ENCODE data around the gene ROPN1B.
"Not testable (repeated sequence)": the region's sequence is repeated elsewhere in the genome, so short reads cannot be mapped to it uniquely, and the experiment has no call there.

ROPN1B gene

DNA sequence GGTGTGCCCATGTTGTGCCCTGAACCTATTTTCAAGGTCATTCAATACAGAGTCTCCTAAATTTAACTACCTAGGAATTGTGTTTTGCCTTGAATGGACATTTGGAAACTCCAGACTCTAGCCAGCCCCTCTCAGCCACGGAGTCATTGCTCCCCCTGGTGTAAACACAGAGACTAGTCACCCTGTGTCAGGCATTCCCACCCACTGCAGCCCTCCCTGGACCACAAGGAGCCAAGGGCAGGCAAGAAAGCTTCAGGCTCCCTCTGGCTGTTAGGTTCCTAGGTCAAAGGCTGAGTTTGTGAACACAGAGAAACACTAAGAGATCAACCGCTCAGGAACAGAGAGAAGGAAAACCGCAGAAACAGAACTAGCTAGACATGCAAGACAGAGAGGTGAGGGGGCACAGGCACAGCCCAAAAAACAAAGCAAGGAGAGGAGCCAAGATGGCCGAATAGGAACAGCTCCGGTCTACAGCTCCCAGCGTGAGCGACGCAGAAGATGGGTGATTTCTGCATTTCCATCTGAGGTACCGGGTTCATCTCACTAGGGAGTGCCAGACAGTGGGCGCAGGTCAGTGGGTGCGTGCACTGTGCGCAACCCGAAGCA lies 32.7 kb upstream of the ROPN1B start:
- not testable (repeated sequence) for H3K4me1 ChIP-seq, H3K9ac ChIP-seq, H3K27me3 ChIP-seq, H4K20me1 ChIP-seq, H3K4me2 ChIP-seq, H3K4me3 ChIP-seq, H3K36me3 ChIP-seq, H3K27ac ChIP-seq, H3K9me3 ChIP-seq

- H4K20me1 ChIP-seq, H3K4me3 ChIP-seq, H3K36me3 ChIP-seq, H3K27me3 ChIP-seq, H3K9me3 ChIP-seq, H3K27ac ChIP-seq, H3K9ac ChIP-seq, H3K4me2 ChIP-seq, H3K4me1 ChIP-seq: not testable (repeated sequence)
Observed at GRCh38 chr3:125936891-125937290, 32.1 kb upstream of the ROPN1B start.

GRCh38 chr3:125947806-125948205 lies 21.2 kb upstream of the ROPN1B start:
- H4K20me1 ChIP-seq, H3K27me3 ChIP-seq, H3K9me3 ChIP-seq, H3K27ac ChIP-seq, H3K36me3 ChIP-seq, H3K4me2 ChIP-seq, H3K4me3 ChIP-seq, H3K4me1 ChIP-seq, H3K9ac ChIP-seq: not testable (repeated sequence)

GRCh38 chr3:125948901-125949300 lies 20.1 kb upstream of the ROPN1B start:
- not testable (repeated sequence) for H3K9me3 ChIP-seq, H3K4me3 ChIP-seq, H3K4me1 ChIP-seq, H3K9ac ChIP-seq, H3K27ac ChIP-seq, H3K4me2 ChIP-seq, H3K27me3 ChIP-seq, H3K36me3 ChIP-seq, H4K20me1 ChIP-seq

DNA sequence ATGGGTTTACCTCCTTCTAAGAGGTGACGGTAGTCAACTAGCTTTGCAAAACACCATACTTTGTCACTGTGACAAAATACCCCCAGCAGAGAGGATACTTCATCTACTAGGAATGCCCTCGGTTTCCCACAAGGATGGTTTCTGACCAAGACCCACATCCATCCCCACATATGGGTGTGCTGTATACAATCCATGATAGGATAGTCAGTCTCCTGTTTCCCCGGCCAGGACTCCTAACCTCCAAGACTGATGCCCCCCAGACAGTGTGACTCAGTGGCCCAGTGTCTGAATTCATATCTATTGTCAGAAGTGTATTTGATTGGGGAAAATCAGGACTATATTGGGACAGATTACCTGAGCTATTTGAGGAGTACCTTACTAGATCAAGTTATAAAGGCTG lies 17.8 kb upstream of the ROPN1B start:
- not testable (repeated sequence) for H3K27me3 ChIP-seq, H3K4me1 ChIP-seq, H3K4me2 ChIP-seq, H4K20me1 ChIP-seq, H3K9me3 ChIP-seq, H3K9ac ChIP-seq, H3K36me3 ChIP-seq, H3K27ac ChIP-seq, H3K4me3 ChIP-seq

- H3K4me3 ChIP-seq, H3K36me3 ChIP-seq, H3K27ac ChIP-seq, H3K4me1 ChIP-seq, H3K27me3 ChIP-seq, H3K4me2 ChIP-seq, H4K20me1 ChIP-seq, H3K9ac ChIP-seq: not testable (repeated sequence)
- peaks cover 24% of the 10 kb centered on the region for H3K9me3 ChIP-seq
Observed at GRCh38 chr3:125957020-125957419, 12.0 kb upstream of the ROPN1B start.

DNA sequence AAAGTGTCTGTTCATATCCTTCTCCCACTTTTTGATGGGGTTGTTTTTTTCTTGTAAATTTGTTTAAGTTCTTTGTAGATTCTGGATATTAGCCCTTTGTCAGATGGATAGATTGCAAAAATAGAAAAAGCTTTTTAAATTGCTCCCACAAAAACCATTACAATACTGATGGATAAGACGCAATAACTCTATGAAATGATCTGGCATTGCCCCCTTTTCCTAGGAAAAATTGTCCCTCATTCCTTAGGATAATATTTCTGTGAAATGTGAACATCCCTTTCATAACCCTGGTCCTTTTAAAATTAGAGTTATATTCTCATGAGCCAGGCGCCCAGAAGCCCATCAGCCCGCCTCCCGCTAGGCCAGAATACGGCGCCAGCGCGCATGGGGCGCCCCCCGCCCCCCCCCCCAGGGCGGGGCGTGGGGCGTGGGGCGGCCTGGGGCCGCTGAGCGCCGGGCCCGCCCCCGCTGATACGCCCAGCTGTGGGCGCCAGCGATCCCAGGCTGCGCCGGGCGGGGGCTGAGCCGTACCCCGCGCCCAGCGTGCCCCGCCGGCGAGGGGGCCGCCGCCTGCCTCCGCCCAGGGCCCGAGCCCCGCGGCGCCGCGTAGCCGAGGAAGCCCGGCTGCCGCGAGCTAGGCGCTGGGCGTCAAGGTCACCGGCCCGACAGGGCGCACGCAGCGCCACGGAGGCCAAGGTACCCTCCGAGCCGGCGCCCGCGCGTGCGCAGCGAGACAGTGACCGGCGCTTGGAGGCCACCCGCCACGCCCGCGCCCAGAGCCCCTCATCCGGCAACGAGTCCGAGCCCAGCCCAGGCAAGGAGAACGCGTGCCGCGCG lies 11.1 kb upstream of the ROPN1B start:
- Histone ChIP-seq H3K9me3 (peaks cover 24% of the 10 kb centered on the region), H3K27me3 (no peaks in the 10 kb centered on the region), H3K36me3 (no peaks in the 10 kb centered on the region), H3K4me2 (no peak overlapping the region), H3K27ac (no peak overlapping the region), H3K4me1 (peaks cover 8% of the 10 kb centered on the region; the same call in 1 of the 2 replicates), H4K20me1 (no peaks in the 10 kb centered on the region), H3K4me3 (no peak overlapping the region), H3K9ac (no peak overlapping the region)
- no peak for TF ChIP-seq Cebpa-rat (IDR thresholded peaks at IDR 0.05)

- Histone ChIP-seq H3K27ac (no peak overlapping the region), H4K20me1 (no peaks in the 10 kb centered on the region), H3K9me3 (peaks cover 24% of the 10 kb centered on the region), H3K4me2 (no peak overlapping the region), H3K27me3 (no peaks in the 10 kb centered on the region), H3K4me3 (no peak overlapping the region), H3K4me1 (peaks cover 8% of the 10 kb centered on the region; the same call in 1 of the 2 replicates), H3K9ac (no peak overlapping the region), H3K36me3 (no peaks in the 10 kb centered on the region)
- no peak for TF ChIP-seq Cebpa-rat (IDR thresholded peaks at IDR 0.05)
Observed at GRCh38 chr3:125958511-125959316, 10.3 kb upstream of the ROPN1B start.

GRCh38 chr3:125959317-125960065 lies 9.5 kb upstream of the ROPN1B start:
- Histone ChIP-seq H3K9ac (no peak overlapping the region), H3K9me3 (peaks cover 24% of the 10 kb centered on the region), H3K27me3 (no peaks in the 10 kb centered on the region), H3K4me3 (no peak overlapping the region), H4K20me1 (no peaks in the 10 kb centered on the region), H3K27ac (no peak overlapping the region), H3K4me1 (peaks cover 8% of the 10 kb centered on the region; the same call in 1 of the 2 replicates), H3K36me3 (no peaks in the 10 kb centered on the region), H3K4me2 (no peak overlapping the region)
- no peak for TF ChIP-seq Cebpa-rat (IDR thresholded peaks at IDR 0.05)

- peaks cover 5% of the 10 kb centered on the region; the same call in 1 of the 2 replicates for H3K4me1 ChIP-seq
- peaks cover 24% of the 10 kb centered on the region for H3K9me3 ChIP-seq
- no peak overlapping the region for H3K9ac ChIP-seq
- TF ChIP-seq Cebpa-rat (IDR thresholded peaks at IDR 0.05): no peak
- no peaks in the 10 kb centered on the region for H4K20me1 ChIP-seq
- H3K27ac ChIP-seq: no peak overlapping the region
- H3K4me3 ChIP-seq: no peak overlapping the region
- no peaks in the 10 kb centered on the region for H3K27me3 ChIP-seq
- H3K4me2 ChIP-seq: no peak overlapping the region
- no peaks in the 10 kb centered on the region for H3K36me3 ChIP-seq
Observed at GRCh38 chr3:125960066-125960424, 8.9 kb upstream of the ROPN1B start.
